GM12875 (cell line): Measurements from ENCODE around the gene COL9A3.

Experiments
- H3K4me3 ChIP-seq: one replicate; pipeline ENCODE4 v1.5.1; 2011; ENCODE audit warnings: low read depth, low read length, control low read depth
- TF ChIP-seq, protein P1 (sequence below): IDR thresholded peaks from 2 replicates; pipeline ENCODE4 v1.5.1; 2011; ENCODE audit warnings: low read depth, mild to moderate bottlenecking, control low read depth, inconsistent platforms, low read length, moderate library complexity, borderline replicate concordance; ENCODE audit not compliant: insufficient read depth

The COL9A3 gene

GRCh38 chr20:62835931-62836861 is 19.3 kb downstream of the COL9A3 start:
- H3K4me3 ChIP-seq = no peak overlapping the region
- TF ChIP-seq, protein P1, sequence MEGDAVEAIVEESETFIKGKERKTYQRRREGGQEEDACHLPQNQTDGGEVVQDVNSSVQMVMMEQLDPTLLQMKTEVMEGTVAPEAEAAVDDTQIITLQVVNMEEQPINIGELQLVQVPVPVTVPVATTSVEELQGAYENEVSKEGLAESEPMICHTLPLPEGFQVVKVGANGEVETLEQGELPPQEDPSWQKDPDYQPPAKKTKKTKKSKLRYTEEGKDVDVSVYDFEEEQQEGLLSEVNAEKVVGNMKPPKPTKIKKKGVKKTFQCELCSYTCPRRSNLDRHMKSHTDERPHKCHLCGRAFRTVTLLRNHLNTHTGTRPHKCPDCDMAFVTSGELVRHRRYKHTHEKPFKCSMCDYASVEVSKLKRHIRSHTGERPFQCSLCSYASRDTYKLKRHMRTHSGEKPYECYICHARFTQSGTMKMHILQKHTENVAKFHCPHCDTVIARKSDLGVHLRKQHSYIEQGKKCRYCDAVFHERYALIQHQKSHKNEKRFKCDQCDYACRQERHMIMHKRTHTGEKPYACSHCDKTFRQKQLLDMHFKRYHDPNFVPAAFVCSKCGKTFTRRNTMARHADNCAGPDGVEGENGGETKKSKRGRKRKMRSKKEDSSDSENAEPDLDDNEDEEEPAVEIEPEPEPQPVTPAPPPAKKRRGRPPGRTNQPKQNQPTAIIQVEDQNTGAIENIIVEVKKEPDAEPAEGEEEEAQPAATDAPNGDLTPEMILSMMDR = no peak

DNA sequence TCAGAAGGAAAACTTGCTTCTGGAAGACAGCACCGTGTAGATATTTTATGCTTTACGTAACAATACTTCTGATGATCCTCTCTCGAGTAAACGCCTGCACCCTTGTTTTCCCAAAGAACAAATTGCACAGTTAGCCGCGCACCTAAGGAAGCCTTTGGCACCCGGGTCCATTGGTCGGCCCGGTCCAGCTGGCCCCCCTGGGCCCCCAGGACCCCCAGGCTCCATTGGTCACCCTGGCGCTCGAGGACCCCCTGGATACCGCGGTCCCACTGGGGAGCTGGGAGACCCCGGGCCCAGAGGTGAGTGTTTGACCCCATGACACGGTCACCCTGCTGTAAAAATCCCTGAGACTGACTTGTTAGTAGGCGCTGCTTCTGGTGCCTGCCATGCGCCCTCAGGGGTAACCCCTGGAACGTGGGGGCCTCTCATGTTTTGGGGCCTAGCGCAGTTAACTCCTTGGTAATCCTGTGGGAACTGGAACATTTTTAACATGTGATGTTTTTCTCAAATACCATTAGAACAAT is 20.2 kb downstream of the COL9A3 start:
- TF ChIP-seq, protein P1 = no peak

GRCh38 chr20:62837790-62838127 is 20.9 kb downstream of the COL9A3 start:
- TF ChIP-seq, protein P1 = no peak
- H3K4me3 ChIP-seq = no peak overlapping the region

More for the DNA sequence above, 20.2 kb downstream of the COL9A3 start:
- no peak overlapping the region for H3K4me3 ChIP-seq

DNA sequence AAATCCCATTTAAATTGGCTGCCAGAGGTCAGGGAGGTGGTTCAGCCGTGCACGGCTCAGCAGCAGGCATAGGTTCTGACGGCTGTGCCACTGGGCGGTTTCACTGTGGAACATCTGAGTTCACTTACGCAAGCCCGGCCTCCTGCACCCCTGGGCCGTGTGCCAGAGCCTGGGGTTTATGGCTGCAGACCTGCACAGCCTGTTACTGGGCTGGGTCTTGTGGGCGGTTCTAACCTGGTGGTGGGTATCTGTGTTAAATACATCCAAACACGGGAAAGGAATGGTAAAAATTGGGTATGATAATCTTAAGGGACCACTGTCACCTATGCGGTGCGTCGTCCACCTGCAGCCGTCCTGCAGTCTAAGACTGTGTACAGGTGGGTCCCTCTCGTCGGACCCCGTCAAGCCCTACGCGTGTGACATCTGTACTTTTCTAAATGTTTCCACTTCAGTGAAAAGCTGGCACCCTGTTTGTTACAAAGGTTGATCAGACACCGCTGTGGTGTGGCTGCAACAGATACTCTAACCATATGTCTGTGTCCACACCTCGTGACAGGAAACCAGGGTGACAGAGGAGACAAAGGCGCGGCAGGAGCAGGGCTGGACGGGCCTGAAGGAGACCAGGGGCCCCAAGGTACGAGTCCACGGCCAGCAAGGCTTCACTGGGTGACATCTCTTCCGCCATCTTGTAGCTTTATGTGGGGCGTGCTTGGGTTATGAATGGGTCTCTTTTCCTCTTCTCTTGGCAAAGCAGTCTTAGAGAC is 21.5 kb downstream of the COL9A3 start:
- TF ChIP-seq, protein P1 = no peak
- no peak overlapping the region for H3K4me3 ChIP-seq

- TF ChIP-seq, protein P1 = no peak
- H3K4me3 ChIP-seq = no peak overlapping the region
Observed at GRCh38 chr20:62839261-62839660, 22.4 kb downstream of the COL9A3 start.

- no peak overlapping the region for H3K4me3 ChIP-seq
- TF ChIP-seq, protein P1 = no peak
Observed at GRCh38 chr20:62839816-62840215, 23.0 kb downstream of the COL9A3 start.
